Medulla oblongata (tissue), 1 donor: Measurements from ENCODE around the gene ANKFN1.
"Not testable (repeated sequence)": the region's sequence is repeated elsewhere in the genome, so short reads cannot be mapped to it uniquely, and the experiment has no call there.

ENCODE experiments used
- DNase-seq: peaks from one replicate; pipeline ENCODE4 v3.0.0-alpha.2; 2015; ENCODE audit errors: extremely low spot score

ANKFN1 gene

DNA sequence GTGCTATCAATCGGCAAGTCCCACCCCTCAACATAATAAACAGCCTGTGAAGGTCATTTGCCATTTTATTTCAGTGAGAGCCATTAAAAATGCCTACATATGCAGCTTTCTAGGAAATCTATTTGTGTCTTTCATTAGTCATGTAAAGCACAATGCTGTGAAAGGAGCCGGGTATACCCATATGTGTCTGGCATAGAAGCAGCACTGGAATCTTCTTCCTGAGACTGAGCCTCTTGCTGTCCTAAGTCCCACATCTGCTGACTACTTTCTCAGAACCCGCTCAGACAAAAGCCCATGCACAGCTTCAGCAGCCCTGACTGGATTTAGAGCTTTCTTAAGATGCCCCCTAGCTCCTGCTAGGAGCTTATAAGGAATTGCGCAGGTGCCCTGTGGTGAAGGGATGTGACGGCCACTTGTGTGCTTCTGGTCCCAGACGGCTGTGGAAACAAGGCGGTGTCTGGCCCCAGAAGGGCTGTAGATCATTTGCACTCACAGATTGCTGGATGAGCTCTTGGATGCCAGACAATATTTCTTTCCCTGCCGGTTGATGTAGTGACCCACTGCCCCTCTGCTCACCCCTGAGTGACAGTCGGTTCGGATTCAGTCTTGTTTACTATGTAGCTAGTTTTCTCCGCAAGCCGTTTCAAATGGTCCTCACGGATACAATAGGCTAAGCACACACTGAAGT lies 172.2 kb downstream of the ANKFN1 start:
- no peak for DNase-seq

- DNase-seq = peak; percentile 3
Observed at GRCh38 chr17:56326001-56326359, 172.7 kb downstream of the ANKFN1 start.

DNA sequence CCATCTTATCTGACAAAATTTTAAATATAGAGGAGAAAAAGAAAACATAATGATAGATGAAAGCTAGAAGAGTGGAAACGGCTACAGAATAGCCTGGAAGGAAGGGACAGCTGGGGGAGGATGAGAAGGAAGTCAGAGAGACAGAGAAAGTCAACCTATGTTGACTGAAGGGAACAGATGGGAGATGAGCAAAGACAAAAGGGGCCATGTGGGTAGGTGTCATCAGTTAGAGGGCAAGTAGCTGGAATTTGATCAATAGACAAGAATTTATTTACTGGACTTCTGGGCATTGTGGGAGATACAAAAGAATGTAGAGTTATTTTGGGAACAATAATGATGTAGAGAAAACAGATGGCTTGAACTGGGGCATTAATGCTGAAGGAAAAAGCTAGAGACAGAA lies 194.4 kb downstream of the ANKFN1 start:
- no peak for DNase-seq

DNA sequence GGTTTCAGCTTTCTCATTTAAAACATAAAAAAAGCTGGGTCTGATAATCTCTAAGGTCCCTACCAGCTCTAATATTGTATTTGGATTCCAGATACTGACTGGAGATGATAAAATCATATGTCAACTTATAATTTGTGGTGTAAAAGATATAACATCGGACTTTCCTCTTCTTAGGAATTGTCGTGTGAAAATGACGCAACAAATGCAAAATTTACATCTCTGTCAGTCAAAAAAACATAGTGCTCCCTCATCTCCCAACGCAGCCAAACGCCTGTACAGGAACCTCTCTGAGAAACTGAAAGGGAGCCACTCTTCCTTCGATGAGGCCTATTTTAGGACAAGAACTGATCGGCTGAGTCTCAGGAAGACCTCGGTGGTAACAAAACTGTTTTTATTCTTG lies 197.3 kb downstream of the ANKFN1 start:
- DNase-seq = no peak

- DNase-seq = no peak
Observed at GRCh38 chr17:56351675-56352074, 198.4 kb downstream of the ANKFN1 start.

- DNase-seq = no peak
Observed at GRCh38 chr17:56358651-56359050, 205.4 kb downstream of the ANKFN1 start.

DNA sequence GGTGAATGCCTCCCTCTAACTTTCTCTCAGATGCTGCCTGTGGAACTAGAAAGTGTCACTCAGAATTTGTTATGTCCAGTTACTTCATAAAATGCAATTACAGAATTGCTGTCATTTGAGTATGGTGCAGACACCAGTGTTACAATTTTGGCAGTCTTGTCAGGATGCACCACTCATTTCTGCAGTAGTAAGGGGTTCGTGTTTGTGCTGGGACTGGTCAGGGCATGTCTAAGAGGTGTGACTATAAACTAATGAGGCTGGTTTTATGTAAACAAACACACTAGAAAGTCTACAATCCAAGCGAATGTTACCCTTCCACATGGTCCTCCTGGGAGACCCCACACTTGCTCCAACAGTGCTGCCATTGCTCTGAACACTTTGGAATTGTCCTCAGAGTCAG lies 206.2 kb downstream of the ANKFN1 start:
- no peak for DNase-seq

DNA sequence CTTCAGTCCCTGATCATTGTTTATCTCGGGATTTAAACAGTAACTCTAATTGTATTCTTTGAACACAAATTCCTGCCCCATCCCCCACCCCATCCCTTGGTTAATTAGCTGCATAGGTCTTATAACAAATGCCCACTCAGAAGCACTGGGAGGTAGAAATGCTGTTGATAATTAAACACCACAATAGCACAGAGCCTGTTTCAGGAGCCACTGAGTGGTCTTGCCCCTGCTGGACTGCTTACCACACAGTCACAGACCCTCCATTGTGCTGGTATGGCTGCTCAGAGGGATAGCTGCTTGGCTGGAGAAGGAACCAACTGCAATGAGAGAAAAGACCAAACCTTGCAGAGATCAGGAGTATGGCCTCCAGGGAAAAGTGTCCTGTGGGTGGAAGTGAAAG lies 214.1 kb downstream of the ANKFN1 start:
- DNase-seq = no peak

- no peak for DNase-seq
Observed at GRCh38 chr17:56373981-56374833, 220.9 kb downstream of the ANKFN1 start.

DNA sequence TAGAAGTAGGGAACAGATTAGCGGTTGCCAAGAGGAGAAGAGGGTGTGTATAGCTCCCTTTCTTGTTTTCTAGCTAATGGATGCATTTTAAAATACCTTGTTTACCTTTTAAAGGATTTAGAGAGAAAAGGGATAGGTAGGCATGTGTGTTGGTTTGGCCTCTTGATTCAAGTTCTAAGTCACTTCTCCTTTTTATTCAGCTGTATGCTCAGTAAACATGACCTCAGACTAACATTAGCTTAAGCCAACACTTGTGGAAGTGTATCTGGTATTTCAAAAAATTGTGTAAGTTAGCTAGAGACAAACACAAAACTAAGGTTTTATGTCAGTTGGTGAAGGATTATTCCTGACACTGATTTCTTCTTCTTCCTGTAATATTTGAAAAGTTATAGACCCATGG lies 236.1 kb downstream of the ANKFN1 start:
- no peak for DNase-seq

GRCh38 chr17:56392321-56392720 lies 239.0 kb downstream of the ANKFN1 start:
- DNase-seq = no peak

DNA sequence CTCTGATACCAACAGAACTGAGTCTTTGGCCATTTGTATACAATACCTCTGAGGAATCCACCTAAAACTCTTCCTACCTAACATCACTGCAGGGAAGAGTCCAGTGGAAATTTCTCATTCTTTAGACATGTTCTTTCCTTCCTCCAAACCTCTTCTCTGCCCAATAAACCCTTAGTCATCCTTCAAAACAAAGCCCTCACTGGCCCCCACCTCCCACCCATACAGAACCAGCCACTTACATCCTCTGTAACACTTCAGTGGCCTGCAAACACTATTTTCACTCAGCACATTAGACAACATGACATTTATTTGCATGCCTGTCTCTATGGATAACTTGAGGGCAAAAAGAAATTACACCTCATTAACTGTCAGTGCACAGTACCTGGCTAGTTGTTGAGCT lies 239.9 kb downstream of the ANKFN1 start:
- no peak for DNase-seq

- no peak for DNase-seq
Observed at GRCh38 chr17:56395787-56396186, 242.5 kb downstream of the ANKFN1 start.

DNA sequence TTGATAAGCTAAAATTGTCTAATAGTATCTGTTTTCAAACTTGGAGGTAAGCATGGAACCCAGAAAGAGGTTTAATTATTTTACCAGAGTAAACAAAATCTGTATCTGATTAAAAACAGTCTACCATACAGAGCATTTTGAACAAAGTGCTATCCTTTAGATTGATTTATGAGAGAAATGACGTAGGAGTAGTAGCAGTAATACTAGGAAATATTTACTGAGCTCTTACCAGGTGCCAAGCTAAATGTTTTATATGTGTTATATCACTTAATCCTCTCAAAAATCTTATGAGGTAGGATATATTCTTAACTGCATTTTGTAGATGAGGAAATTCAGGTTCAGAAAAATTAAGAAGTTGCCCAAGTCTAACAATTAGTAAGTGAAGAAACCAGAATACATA lies 253.8 kb downstream of the ANKFN1 start:
- no peak for DNase-seq

DNA sequence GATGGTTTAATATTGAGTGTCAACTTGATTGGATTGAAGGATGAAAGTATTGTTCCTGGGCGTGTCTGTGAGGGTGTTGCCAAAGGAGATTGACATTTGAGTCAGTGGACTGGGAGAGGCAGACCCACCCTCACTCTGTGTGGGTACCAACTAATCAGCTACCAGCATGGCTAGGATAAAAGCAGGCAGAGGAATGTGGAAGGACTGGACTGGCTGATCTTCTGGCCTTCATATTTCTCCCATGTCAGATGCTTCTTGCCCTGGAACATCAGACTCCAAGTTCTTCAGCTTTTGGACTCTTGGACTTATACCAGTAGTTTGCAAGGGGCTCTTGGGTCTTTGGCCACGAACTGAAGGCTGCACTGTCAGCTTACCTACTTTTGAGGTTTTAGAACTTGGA lies 259.1 kb downstream of the ANKFN1 start:
- DNase-seq = not testable (repeated sequence)

- no peak for DNase-seq
Observed at GRCh38 chr17:56416682-56417351, 263.5 kb downstream of the ANKFN1 start.

DNA sequence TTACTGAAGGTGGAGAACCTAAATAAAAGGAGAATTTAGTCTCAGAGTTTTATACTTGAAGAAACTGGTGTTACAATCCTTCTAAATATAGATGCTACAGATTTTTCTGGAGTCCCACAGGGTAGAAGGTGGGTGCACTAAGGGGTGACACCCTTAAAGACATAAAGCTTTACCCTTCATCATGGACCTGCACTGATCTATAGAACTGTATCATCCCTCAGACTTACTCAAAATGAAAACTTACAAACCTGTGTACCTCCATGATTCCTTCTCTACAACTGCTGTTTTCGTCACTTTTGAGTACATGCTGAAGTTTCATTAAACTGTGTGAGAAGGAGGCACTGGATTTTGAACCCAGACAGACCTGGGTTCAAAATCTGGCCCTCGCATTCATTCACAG lies 270.7 kb downstream of the ANKFN1 start:
- DNase-seq = no peak

DNA sequence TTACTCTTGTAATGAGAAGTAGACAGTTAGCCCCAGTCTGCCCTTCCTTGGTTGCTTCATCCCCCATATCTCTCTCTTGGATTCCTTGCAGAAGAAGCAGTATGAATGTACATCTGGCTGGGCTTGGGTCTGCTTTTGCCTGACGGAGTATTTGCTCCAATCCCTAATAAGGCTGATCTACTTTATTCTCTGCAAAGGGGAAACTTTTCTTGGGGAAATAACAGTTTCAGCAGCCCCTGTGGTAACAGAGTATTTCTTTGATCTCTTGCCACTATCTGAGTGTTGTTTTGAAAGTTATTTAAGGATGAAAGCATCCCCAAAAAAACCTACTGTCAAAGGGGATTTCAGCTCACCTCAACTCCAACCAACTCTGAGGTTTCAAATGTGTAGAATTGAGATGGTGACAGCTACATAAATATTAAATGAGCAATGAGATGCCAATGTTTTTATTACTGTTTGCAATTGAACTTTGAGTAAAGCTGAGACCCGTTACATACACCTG lies 271.3 kb downstream of the ANKFN1 start:
- DNase-seq = no peak

DNA sequence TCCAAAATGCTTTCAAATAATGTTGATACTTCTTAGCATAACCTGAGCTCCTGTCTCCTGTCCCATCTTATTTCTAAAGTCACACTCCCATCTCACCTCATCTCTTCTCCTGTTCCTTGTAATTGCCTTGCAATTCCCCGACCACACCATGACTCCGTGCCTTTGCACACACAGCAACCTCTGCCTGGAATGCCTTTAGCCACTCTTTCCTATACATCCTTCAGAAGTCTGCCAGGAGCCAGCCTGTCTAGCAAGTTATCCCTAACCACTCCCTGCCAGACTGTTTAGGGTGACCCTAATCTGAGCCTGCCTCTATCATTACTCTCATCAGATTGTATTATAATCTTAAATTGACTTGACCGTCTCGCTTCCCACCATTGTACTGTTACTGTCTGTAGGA lies 272.2 kb downstream of the ANKFN1 start:
- DNase-seq = no peak

- DNase-seq = no peak
Observed at GRCh38 chr17:56426901-56427300, 273.6 kb downstream of the ANKFN1 start.

- DNase-seq = no peak
Observed at GRCh38 chr17:56431736-56432135, 278.5 kb downstream of the ANKFN1 start.

DNA sequence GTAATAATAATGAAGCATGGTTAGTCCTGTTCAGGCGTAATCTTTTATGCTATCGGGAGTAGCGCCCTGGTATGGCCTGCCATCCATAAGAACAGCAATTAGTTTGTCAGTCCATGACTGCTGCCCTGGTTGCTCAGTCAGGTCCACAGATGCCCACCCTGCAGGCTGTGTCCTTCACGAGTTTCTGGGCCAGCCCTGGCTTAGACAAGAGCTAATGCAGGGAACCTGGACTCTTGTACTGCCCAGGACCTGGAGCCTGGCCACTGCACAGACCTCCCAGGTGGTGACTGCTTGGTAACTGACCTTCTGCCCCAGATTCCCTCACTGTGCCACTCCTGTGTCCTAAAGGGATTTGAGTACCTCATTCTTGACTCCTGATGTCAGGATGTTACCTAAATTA lies 279.2 kb downstream of the ANKFN1 start:
- DNase-seq = no peak

- DNase-seq = no peak
Observed at GRCh38 chr17:56434610-56435009, 281.3 kb downstream of the ANKFN1 start.
